ENCODE measurements around the gene LRRC56. TPM values are rescaled to one million over a fixed set of nuclear protein-coding genes. Genes with fewer than 3 reads are reported as not detected.

Gene LRRC56
- polyA plus RNA-seq, 1 experiment, result 0.86 TPM

GRCh38 chr11:584287-584686 is 47.0 kb downstream of the LRRC56 start:
- Histone ChIP-seq H3K9me3 (ENCODE audit: control insufficient read depth, insufficient read depth, low read length) (no peaks in the 10 kb centered on the region; the same call in 1 of the 2 replicates), H3K4me3 (ENCODE audit: low read depth, low read length) (no peak overlapping the region), H3K27ac (ENCODE audit: low read depth, low read length) (no peak overlapping the region), H3K27me3 (ENCODE audit: control insufficient read depth, insufficient read depth, low read length) (no peaks in the 10 kb centered on the region)
- ChIA-PET CTCF (no interaction called here), POLR2A (interaction anchor here (0.6 kb wide), 1 partner anchor 53 kb away, joined by 3 read pairs; no protein-coding TSS in a partner anchor)
- no peak for TF ChIP-seq CTCF (IDR thresholded peaks at IDR 0.05; ENCODE audit: low read depth, low read length)
- DNase-seq (ENCODE audit: low read depth, low spot score), result no peak

- Histone ChIP-seq H3K4me3 (ENCODE audit: low read depth, low read length) (no peak overlapping the region), H3K27me3 (ENCODE audit: control insufficient read depth, insufficient read depth, low read length) (no peaks in the 10 kb centered on the region), H3K27ac (ENCODE audit: low read depth, low read length) (no peak overlapping the region), H3K9me3 (ENCODE audit: control insufficient read depth, insufficient read depth, low read length) (no peaks in the 10 kb centered on the region; the same call in 1 of the 2 replicates)
- TF ChIP-seq CTCF (IDR thresholded peaks at IDR 0.05; ENCODE audit: low read depth, low read length), result no peak
- ChIA-PET POLR2A (interaction anchor here (1.1 kb wide), 1 partner anchor 9 kb away, joined by 3 read pairs; no protein-coding TSS in a partner anchor), CTCF (no interaction called here)
- no peak for DNase-seq (ENCODE audit: low read depth, low spot score)
Observed at GRCh38 chr11:586376-587316, 49.3 kb downstream of the LRRC56 start.

- POLR2A ChIA-PET, result interaction anchor here (0.9 to 1.1 kb wide), 2 partner anchors 10 to 27 kb away, joined by 3 to 4 read pairs; no protein-coding TSS in a partner anchor
- H3K4me3 ChIP-seq (ENCODE audit: low read depth, low read length), result no peak overlapping the region
- no peaks in the 10 kb centered on the region; the same call in 1 of the 2 replicates for H3K9me3 ChIP-seq (ENCODE audit: control insufficient read depth, insufficient read depth, low read length)
- CTCF ChIA-PET, result no interaction called here
- DNase-seq (ENCODE audit: low read depth, low spot score), result no peak
- TF ChIP-seq CTCF (IDR thresholded peaks at IDR 0.05; ENCODE audit: low read depth, low read length), result no peak
- no peaks in the 10 kb centered on the region for H3K27me3 ChIP-seq (ENCODE audit: control insufficient read depth, insufficient read depth, low read length)
- H3K27ac ChIP-seq (ENCODE audit: low read depth, low read length), result no peak overlapping the region
Observed at GRCh38 chr11:587546-587945, 50.2 kb downstream of the LRRC56 start.

GRCh38 chr11:587978-588380 is 50.7 kb downstream of the LRRC56 start:
- no peak for DNase-seq (ENCODE audit: low read depth, low spot score)
- H3K27ac ChIP-seq (ENCODE audit: low read depth, low read length), result peak overlapping the region; percentile 47
- TF ChIP-seq CTCF (IDR thresholded peaks at IDR 0.05; ENCODE audit: low read depth, low read length), result no peak
- no peak overlapping the region for H3K4me3 ChIP-seq (ENCODE audit: low read depth, low read length)
- H3K27me3 ChIP-seq (ENCODE audit: control insufficient read depth, insufficient read depth, low read length), result no peaks in the 10 kb centered on the region
- ChIA-PET POLR2A (interaction anchor here (0.9 to 1.1 kb wide), 2 partner anchors 11 to 26 kb away, joined by 3 to 4 read pairs; no protein-coding TSS in a partner anchor), CTCF (no interaction called here)
- H3K9me3 ChIP-seq (ENCODE audit: control insufficient read depth, insufficient read depth, low read length), result no peaks in the 10 kb centered on the region; the same call in 1 of the 2 replicates

GRCh38 chr11:589798-590197 is 52.5 kb downstream of the LRRC56 start:
- TF ChIP-seq CTCF (IDR thresholded peaks at IDR 0.05; ENCODE audit: low read depth, low read length), result no peak
- no peak overlapping the region for H3K4me3 ChIP-seq (ENCODE audit: low read depth, low read length)
- H3K9me3 ChIP-seq (ENCODE audit: control insufficient read depth, insufficient read depth, low read length), result no peaks in the 10 kb centered on the region; the same call in 1 of the 2 replicates
- no peak overlapping the region for H3K27ac ChIP-seq (ENCODE audit: low read depth, low read length)
- no peak for DNase-seq (ENCODE audit: low read depth, low spot score)
- ChIA-PET POLR2A (no interaction called here), CTCF (no interaction called here)
- no peaks in the 10 kb centered on the region for H3K27me3 ChIP-seq (ENCODE audit: control insufficient read depth, insufficient read depth, low read length)
